BJ (cell line): Measurements from ENCODE around the gene NT5DC1. TPM values are rescaled to one million over a fixed set of nuclear protein-coding genes. Genes with fewer than 3 reads are reported as not detected.

Experiments used
- CTCF ChIA-PET: fragments of 350-600 bp; formaldehyde crosslinking; extraction: SDS; loops from one replicate; lab custom pipeline; 2021; ENCODE audit warnings: antibody characterized with exemption, inconsistent platforms; lab: Yijun Ruan, JAX
- POLR2A ChIA-PET: fragments of 300-600 bp; sonication (Branson Sonifier 250); formaldehyde crosslinking; extraction: SDS; loops from one replicate; lab custom pipeline; 2021; ENCODE audit warnings: antibody characterized with exemption; lab: Charles Lee
- DNase-seq: peaks from one replicate; pipeline ENCODE4 v3.0.0-alpha.2; 2011; ENCODE audit warnings: low read depth
- H3K27me3 ChIP-seq: 2 replicates; pipeline ENCODE4 v1.6.0; 2011; ENCODE audit warnings: low read length; ENCODE audit not compliant: control insufficient read depth, insufficient read depth
- H3K36me3 ChIP-seq: 2 replicates; pipeline ENCODE4 v1.5.1; 2011; ENCODE audit warnings: low read length; ENCODE audit not compliant: control insufficient read depth, insufficient read depth
- H3K4me3 ChIP-seq: 2 replicates; pipeline ENCODE4 v1.5.1; 2011; ENCODE audit warnings: low read depth, mild to moderate bottlenecking, control low read depth, low read length
- polyA plus RNA-seq: library from polyadenylated mRNA; depleted of rRNA; stranded (reverse); fragments of >200 nt; gene quantifications from 2 replicates; pipeline ENCODE4 v1.2.3, GENCODE V29; 2011
- TF ChIP-seq, protein P1 (sequence below): IDR thresholded peaks from 2 replicates; pipeline ENCODE4 v1.5.1; 2011; ENCODE audit warnings: low read depth, mild to moderate bottlenecking, control low read depth, inconsistent platforms, low read length, moderate library complexity; ENCODE audit not compliant: insufficient read depth

The NT5DC1 gene
- polyA plus RNA-seq, 1 experiment: 12.3 TPM

GRCh38 chr6:116099036-116099435 is 1.6 kb upstream of the NT5DC1 start:
- Histone ChIP-seq H3K36me3 (no peaks in the 10 kb centered on the region), H3K4me3 (no peak overlapping the region), H3K27me3 (no peaks in the 10 kb centered on the region)
- no peak for DNase-seq
- CTCF ChIA-PET: interaction anchor here (5.0 kb wide), 1 partner anchor 86 kb away, joined by 74 read pairs; no protein-coding TSS in a partner anchor
- POLR2A ChIA-PET: no interaction called here
- TF ChIP-seq, protein P1, sequence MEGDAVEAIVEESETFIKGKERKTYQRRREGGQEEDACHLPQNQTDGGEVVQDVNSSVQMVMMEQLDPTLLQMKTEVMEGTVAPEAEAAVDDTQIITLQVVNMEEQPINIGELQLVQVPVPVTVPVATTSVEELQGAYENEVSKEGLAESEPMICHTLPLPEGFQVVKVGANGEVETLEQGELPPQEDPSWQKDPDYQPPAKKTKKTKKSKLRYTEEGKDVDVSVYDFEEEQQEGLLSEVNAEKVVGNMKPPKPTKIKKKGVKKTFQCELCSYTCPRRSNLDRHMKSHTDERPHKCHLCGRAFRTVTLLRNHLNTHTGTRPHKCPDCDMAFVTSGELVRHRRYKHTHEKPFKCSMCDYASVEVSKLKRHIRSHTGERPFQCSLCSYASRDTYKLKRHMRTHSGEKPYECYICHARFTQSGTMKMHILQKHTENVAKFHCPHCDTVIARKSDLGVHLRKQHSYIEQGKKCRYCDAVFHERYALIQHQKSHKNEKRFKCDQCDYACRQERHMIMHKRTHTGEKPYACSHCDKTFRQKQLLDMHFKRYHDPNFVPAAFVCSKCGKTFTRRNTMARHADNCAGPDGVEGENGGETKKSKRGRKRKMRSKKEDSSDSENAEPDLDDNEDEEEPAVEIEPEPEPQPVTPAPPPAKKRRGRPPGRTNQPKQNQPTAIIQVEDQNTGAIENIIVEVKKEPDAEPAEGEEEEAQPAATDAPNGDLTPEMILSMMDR: no peak

- ChIA-PET CTCF (interaction anchor here (0.6 to 2.6 kb wide), 10 partner anchors 10 to 98 kb away, joined by 3 to 10 read pairs (median 4); no protein-coding TSS in a partner anchor), POLR2A (interaction anchor here (0.6 kb wide), 1 partner anchor 651 kb away, joined by 3 read pairs; no protein-coding TSS in a partner anchor)
- no peaks in the 10 kb centered on the region for H3K27me3 ChIP-seq
- TF ChIP-seq, protein P1: no peak
- peak overlapping the region; percentile 83 for H3K4me3 ChIP-seq
- no peaks in the 10 kb centered on the region for H3K36me3 ChIP-seq
- no peak for DNase-seq
These were observed 657 bp downstream of the NT5DC1 start for GRCh38 chr6:116101302-116101718.

DNA sequence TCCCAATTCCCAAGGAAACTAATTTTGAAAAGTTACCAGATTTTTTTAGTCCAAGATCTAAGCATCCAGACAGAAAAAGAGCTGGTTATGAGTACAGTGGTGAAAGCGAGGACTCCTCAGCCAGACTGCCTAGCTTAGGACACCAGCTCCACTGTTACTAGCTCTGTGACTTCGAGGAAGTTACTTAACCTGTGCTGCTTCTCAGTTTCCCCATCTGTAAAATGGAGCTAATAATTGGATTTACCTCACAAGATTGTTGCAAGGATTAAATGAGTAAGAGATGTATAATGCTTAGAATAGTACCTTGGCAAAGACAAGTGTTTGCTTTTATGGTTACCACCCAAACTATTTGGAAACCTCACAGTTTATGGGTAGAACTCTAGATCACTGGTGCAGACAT is 1.1 kb downstream of the NT5DC1 start:
- Histone ChIP-seq H3K27me3 (no peaks in the 10 kb centered on the region), H3K4me3 (peak overlapping the region; percentile 83), H3K36me3 (no peaks in the 10 kb centered on the region)
- CTCF ChIA-PET: interaction anchor here (1.3 to 2.6 kb wide), 3 partner anchors 14 to 31 kb away, joined by 4 to 6 read pairs (median 4); no protein-coding TSS in a partner anchor
- POLR2A ChIA-PET: no interaction called here
- TF ChIP-seq, protein P1: no peak
- no peak for DNase-seq

DNA sequence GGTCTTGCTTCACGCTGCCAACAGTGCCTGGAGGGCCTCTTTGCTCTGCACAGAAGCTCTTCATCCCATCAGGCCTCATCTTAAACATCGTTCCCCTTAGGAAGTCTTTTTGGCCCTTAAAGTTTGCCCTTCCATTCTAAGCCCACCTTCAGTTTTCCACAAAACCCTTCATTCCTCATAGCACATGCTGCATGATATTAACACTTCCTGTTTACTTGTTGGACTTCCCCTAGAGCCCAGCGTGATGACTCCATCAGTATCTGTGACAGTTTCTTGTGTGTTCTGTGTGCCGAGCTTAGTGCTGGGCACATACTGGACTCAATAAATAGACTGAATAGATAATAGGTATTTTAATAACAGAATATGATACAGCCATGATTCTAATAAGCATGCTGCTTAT is 2.2 kb downstream of the NT5DC1 start:
- H3K27me3 ChIP-seq: no peaks in the 10 kb centered on the region
- ChIA-PET CTCF (interaction anchor here (0.8 to 2.6 kb wide), 4 partner anchors 15 to 94 kb away, joined by 3 to 6 read pairs (median 4); no protein-coding TSS in a partner anchor), POLR2A (no interaction called here)
- H3K4me3 ChIP-seq: no peak overlapping the region
- no peaks in the 10 kb centered on the region; the same call in 1 of the 2 replicates for H3K36me3 ChIP-seq
- DNase-seq: no peak
- TF ChIP-seq, protein P1: no peak

DNA sequence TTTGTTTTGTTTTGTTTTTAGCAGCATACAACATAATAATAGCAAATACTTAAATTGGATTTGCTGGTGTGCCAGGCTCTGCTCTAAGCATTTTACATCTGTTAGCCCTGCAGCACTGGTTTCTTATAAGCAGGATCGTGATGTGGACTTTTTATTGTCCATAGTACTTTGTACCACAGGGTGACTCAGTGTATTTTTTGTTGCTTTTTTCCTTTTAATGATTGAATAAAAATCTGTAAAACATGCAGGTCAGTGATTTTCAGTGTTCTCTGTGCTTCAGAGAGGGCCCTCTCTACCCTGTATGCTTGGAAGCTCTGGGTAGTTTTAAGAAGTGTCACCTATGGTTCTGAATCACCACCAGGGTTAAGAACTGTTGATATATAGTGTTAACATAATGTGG is 4.0 kb downstream of the NT5DC1 start:
- TF ChIP-seq, protein P1: no peak
- Histone ChIP-seq H3K36me3 (no peaks in the 10 kb centered on the region; the same call in 1 of the 2 replicates), H3K4me3 (no peak overlapping the region), H3K27me3 (no peaks in the 10 kb centered on the region)
- ChIA-PET CTCF (interaction anchor here (0.6 to 1.0 kb wide), 3 partner anchors 11 to 117 kb away, joined by 3 to 6 read pairs (median 3); no protein-coding TSS in a partner anchor), POLR2A (no interaction called here)
- DNase-seq: no peak
